ENCODE measurements around the gene CPNE1. TPM values are rescaled to one million over a fixed set of nuclear protein-coding genes. Genes with fewer than 3 reads are reported as not detected.

Gene CPNE1
- total RNA-seq, 1 experiment from 2014 or later: 505 TPM

GRCh38 chr20:35681960-35682359, 17.3 kb upstream of the CPNE1 start:
- intact Hi-C loops (cut with micrococcal nuclease; ENCODE audit: unreplicated experiment): no loop called here
- Mint-ChIP-seq H3K27me3 (ENCODE audit: unreplicated experiment) (no peaks in the 10 kb centered on the region), H3K4me3 (ENCODE audit: low read depth, unreplicated experiment) (no peak overlapping the region), H3K9me3 (ENCODE audit: low read depth, unreplicated experiment) (no peaks in the 10 kb centered on the region), H3K27ac (ENCODE audit: unreplicated experiment) (no peak overlapping the region), H3K36me3 (ENCODE audit: insufficient read depth, unreplicated experiment) (peaks cover 13% of the 10 kb centered on the region), H3K4me1 (ENCODE audit: low read depth, unreplicated experiment) (no peaks in the 10 kb centered on the region)
- no peak for DNase-seq
- no TSS peak for BruUV-seq (replicated peaks)
- TF ChIP-seq, protein P1, sequence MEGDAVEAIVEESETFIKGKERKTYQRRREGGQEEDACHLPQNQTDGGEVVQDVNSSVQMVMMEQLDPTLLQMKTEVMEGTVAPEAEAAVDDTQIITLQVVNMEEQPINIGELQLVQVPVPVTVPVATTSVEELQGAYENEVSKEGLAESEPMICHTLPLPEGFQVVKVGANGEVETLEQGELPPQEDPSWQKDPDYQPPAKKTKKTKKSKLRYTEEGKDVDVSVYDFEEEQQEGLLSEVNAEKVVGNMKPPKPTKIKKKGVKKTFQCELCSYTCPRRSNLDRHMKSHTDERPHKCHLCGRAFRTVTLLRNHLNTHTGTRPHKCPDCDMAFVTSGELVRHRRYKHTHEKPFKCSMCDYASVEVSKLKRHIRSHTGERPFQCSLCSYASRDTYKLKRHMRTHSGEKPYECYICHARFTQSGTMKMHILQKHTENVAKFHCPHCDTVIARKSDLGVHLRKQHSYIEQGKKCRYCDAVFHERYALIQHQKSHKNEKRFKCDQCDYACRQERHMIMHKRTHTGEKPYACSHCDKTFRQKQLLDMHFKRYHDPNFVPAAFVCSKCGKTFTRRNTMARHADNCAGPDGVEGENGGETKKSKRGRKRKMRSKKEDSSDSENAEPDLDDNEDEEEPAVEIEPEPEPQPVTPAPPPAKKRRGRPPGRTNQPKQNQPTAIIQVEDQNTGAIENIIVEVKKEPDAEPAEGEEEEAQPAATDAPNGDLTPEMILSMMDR (IDR thresholded peaks at IDR 0.05; ENCODE audit: unreplicated experiment): no peak
- CTCF ChIA-PET: no interaction called here

DNA sequence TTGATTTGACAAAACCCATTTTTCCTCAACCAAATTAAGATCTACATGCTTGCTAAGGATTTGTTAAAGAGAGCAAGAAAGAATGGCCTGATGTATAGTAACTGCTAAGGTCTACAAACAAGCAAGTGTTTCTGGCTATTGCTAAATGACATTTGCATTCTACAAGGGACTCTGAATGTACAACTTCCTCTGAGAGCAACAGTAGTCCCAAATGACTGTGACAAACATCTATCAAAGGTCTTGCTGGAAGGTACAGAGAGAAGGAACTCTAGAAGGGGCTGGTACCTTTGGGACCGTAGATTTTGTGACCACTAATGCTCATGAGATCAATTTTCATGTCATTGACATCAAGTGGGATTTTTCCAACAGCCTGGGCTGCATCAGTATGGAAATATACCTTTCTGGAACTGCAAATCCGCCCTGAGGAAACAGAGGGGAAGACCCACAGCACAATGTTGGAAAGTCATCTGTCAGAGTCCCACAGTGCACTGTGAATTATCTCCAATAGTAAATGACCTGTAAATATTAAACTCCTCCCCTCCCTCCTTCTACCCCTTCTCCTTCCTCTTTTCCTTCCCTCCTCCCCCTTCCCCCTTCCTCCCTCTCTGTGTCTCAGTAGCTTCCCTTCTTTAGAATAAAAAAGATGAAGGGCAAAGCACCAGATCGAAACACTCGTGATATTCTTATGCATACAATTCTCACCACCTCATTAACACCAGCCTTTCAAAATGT, 15.9 kb upstream of the CPNE1 start:
- H3K4me3 Mint-ChIP-seq (ENCODE audit: low read depth, unreplicated experiment): no peak overlapping the region
- no peaks in the 10 kb centered on the region for H3K9me3 Mint-ChIP-seq (ENCODE audit: low read depth, unreplicated experiment)
- H3K4me1 Mint-ChIP-seq (ENCODE audit: low read depth, unreplicated experiment): no peaks in the 10 kb centered on the region
- intact Hi-C loops (cut with micrococcal nuclease; ENCODE audit: unreplicated experiment): no loop called here
- no peak overlapping the region for H3K27ac Mint-ChIP-seq (ENCODE audit: unreplicated experiment)
- peaks cover 16% of the 10 kb centered on the region for H3K36me3 Mint-ChIP-seq (ENCODE audit: insufficient read depth, unreplicated experiment)
- no peak for DNase-seq
- no peaks in the 10 kb centered on the region for H3K27me3 Mint-ChIP-seq (ENCODE audit: unreplicated experiment)
- TF ChIP-seq, protein P1 (IDR thresholded peaks at IDR 0.05; ENCODE audit: unreplicated experiment): no peak
- CTCF ChIA-PET: interaction anchor here (0.6 kb wide), 1 partner anchor 214 kb away, joined by 3 read pairs; no protein-coding TSS in a partner anchor
- BruUV-seq (replicated peaks): no TSS peak

DNA sequence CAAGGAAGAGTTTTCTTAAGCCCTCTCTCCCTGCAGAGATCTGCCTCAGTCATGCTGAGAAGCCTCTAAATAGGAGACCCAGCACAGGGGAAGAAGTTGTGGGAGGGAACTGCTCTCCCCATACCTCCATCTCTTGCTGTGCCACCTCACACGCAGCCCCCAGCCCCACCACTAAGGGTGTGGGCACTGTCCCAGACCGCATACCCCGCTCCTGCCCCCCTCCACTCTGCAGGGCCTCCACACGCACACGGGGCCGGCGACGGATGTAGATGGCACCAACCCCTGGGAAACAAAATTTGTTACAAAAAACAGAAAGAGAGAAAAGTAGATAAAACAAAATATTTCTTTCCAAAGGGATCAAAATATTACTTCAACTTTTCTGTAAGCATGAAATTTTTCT, 10.2 kb upstream of the CPNE1 start:
- no peaks in the 10 kb centered on the region for H3K9me3 Mint-ChIP-seq (ENCODE audit: low read depth, unreplicated experiment)
- intact Hi-C loops (cut with micrococcal nuclease; ENCODE audit: unreplicated experiment): no loop called here
- BruUV-seq (replicated peaks): no TSS peak
- no peak for DNase-seq
- TF ChIP-seq, protein P1 (IDR thresholded peaks at IDR 0.05; ENCODE audit: unreplicated experiment): no peak
- peaks cover 32% of the 10 kb centered on the region for H3K36me3 Mint-ChIP-seq (ENCODE audit: insufficient read depth, unreplicated experiment)
- no peaks in the 10 kb centered on the region for H3K4me1 Mint-ChIP-seq (ENCODE audit: low read depth, unreplicated experiment)
- no peak overlapping the region for H3K4me3 Mint-ChIP-seq (ENCODE audit: low read depth, unreplicated experiment)
- H3K27me3 Mint-ChIP-seq (ENCODE audit: unreplicated experiment): no peaks in the 10 kb centered on the region
- no peak overlapping the region for H3K27ac Mint-ChIP-seq (ENCODE audit: unreplicated experiment)
- CTCF ChIA-PET: interaction anchor here (0.6 kb wide), 1 partner anchor 1496 kb away, joined by 6 read pairs; no protein-coding TSS in a partner anchor

DNA sequence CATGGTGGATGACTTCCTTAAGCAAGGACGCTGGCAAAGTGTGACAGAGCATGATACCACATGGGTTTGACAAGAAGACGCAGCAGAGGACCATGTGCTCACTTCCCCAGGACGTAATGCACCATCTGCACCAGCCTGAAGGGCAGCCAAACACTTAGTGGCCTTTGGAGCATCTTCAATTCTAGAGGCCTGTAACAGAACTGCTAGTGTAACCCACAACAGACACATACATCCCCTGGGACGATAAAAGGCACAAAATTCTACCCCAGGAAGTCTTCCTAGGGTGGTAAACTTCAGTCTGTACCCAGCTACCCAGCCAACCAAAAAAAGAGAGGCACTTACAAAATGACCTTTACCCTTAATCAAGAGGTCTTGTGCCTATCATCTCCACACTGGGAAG, 9.2 kb upstream of the CPNE1 start:
- Mint-ChIP-seq H3K36me3 (ENCODE audit: insufficient read depth, unreplicated experiment) (peaks cover 26% of the 10 kb centered on the region), H3K9me3 (ENCODE audit: low read depth, unreplicated experiment) (no peaks in the 10 kb centered on the region), H3K4me1 (ENCODE audit: low read depth, unreplicated experiment) (no peaks in the 10 kb centered on the region), H3K27ac (ENCODE audit: unreplicated experiment) (no peak overlapping the region), H3K4me3 (ENCODE audit: low read depth, unreplicated experiment) (no peak overlapping the region), H3K27me3 (ENCODE audit: unreplicated experiment) (no peaks in the 10 kb centered on the region)
- BruUV-seq (replicated peaks): no TSS peak
- intact Hi-C loops (cut with micrococcal nuclease; ENCODE audit: unreplicated experiment): no loop called here
- no peak for DNase-seq
- CTCF ChIA-PET: no interaction called here
- TF ChIP-seq, protein P1 (IDR thresholded peaks at IDR 0.05; ENCODE audit: unreplicated experiment): no peak

Measured in Calu3 (cell line).